HL-60 (cell line): ENCODE measurements around the gene ADAMTS13.

Source experiments
- DNase-seq, 2 experiments: peaks; one replicate each; pipeline ENCODE4 v3.0.0-alpha.2; 2010 to 2020; ENCODE audit warnings: low read depth in 1 of 2, low spot score in 1 of 2
- H3K27ac ChIP-seq: fragments of 250-450 bp; sonication (Bioruptor Pico); replicated peaks from 2 replicates; pipeline ENCODE4 v1.5.1; 2020; ENCODE audit warnings: mild to moderate bottlenecking, moderate library complexity
- H3K27me3 ChIP-seq: fragments of 250-450 bp; sonication (Bioruptor Pico); 2 replicates; pipeline ENCODE4 v1.5.1; 2021; ENCODE audit warnings: mild to moderate bottlenecking, moderate library complexity; ENCODE audit not compliant: insufficient read depth, poor library complexity, severe bottlenecking
- H3K4me3 ChIP-seq: replicated peaks from 2 replicates; pipeline ENCODE4 v1.5.1; 2011; ENCODE audit warnings: mild to moderate bottlenecking, control low read depth, low read length; ENCODE audit not compliant: insufficient read depth
- GABPA ChIP-seq: IDR thresholded peaks from 2 replicates; pipeline ENCODE4 v1.6.1; 2012; ENCODE audit warnings: low read depth
- POLR2AphosphoS5 ChIP-seq: IDR thresholded peaks from 2 replicates; pipeline ENCODE4 v1.6.1; 2012; ENCODE audit warnings: low read depth
- SPI1 ChIP-seq: IDR thresholded peaks from 2 replicates; pipeline ENCODE4 v1.6.1; 2012; ENCODE audit warnings: low read depth, mild to moderate bottlenecking, borderline replicate concordance
- TF ChIP-seq, protein P1 (sequence below): IDR thresholded peaks from one replicate; pipeline ENCODE4 v1.5.1; 2011; ENCODE audit warnings: low read length, control low read depth, inconsistent platforms; ENCODE audit not compliant: insufficient read depth
- TF ChIP-seq, protein P2 (sequence below): IDR thresholded peaks from 2 replicates; pipeline ENCODE4 v1.6.1; 2012; ENCODE audit warnings: low read depth; ENCODE audit not compliant: insufficient replicate concordance

Gene ADAMTS13

DNA sequence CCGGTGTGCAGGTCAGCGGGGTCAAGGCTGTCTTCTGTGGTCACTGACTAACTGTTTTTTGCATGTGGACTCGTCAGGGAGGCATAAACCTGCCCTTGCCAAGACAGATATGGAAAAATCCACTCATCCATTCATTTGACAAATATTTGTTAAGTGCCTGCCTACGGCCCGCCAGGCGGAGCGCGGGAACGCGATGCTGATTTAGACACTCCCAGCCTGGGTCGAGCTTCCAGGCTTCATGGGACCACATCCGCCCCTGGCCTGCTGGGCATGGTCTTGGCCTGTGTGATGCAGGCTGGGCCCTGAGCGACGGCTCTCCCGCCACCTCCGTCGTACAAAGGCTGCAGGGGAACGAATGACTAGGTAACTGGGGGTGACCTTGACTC lies 84.5 kb downstream of the ADAMTS13 start:
- no peak for DNase-seq
- Histone ChIP-seq H3K27me3 (peaks cover 13% of the 10 kb centered on the region), H3K4me3 (no peak overlapping the region), H3K27ac (no peak overlapping the region)
- TF ChIP-seq, protein P1, sequence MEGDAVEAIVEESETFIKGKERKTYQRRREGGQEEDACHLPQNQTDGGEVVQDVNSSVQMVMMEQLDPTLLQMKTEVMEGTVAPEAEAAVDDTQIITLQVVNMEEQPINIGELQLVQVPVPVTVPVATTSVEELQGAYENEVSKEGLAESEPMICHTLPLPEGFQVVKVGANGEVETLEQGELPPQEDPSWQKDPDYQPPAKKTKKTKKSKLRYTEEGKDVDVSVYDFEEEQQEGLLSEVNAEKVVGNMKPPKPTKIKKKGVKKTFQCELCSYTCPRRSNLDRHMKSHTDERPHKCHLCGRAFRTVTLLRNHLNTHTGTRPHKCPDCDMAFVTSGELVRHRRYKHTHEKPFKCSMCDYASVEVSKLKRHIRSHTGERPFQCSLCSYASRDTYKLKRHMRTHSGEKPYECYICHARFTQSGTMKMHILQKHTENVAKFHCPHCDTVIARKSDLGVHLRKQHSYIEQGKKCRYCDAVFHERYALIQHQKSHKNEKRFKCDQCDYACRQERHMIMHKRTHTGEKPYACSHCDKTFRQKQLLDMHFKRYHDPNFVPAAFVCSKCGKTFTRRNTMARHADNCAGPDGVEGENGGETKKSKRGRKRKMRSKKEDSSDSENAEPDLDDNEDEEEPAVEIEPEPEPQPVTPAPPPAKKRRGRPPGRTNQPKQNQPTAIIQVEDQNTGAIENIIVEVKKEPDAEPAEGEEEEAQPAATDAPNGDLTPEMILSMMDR: no peak
- TF ChIP-seq GABPA (no peak), SPI1 (no peak), POLR2AphosphoS5 (no peak)
- TF ChIP-seq, protein P2, sequence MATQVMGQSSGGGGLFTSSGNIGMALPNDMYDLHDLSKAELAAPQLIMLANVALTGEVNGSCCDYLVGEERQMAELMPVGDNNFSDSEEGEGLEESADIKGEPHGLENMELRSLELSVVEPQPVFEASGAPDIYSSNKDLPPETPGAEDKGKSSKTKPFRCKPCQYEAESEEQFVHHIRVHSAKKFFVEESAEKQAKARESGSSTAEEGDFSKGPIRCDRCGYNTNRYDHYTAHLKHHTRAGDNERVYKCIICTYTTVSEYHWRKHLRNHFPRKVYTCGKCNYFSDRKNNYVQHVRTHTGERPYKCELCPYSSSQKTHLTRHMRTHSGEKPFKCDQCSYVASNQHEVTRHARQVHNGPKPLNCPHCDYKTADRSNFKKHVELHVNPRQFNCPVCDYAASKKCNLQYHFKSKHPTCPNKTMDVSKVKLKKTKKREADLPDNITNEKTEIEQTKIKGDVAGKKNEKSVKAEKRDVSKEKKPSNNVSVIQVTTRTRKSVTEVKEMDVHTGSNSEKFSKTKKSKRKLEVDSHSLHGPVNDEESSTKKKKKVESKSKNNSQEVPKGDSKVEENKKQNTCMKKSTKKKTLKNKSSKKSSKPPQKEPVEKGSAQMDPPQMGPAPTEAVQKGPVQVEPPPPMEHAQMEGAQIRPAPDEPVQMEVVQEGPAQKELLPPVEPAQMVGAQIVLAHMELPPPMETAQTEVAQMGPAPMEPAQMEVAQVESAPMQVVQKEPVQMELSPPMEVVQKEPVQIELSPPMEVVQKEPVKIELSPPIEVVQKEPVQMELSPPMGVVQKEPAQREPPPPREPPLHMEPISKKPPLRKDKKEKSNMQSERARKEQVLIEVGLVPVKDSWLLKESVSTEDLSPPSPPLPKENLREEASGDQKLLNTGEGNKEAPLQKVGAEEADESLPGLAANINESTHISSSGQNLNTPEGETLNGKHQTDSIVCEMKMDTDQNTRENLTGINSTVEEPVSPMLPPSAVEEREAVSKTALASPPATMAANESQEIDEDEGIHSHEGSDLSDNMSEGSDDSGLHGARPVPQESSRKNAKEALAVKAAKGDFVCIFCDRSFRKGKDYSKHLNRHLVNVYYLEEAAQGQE: no peak

DNA sequence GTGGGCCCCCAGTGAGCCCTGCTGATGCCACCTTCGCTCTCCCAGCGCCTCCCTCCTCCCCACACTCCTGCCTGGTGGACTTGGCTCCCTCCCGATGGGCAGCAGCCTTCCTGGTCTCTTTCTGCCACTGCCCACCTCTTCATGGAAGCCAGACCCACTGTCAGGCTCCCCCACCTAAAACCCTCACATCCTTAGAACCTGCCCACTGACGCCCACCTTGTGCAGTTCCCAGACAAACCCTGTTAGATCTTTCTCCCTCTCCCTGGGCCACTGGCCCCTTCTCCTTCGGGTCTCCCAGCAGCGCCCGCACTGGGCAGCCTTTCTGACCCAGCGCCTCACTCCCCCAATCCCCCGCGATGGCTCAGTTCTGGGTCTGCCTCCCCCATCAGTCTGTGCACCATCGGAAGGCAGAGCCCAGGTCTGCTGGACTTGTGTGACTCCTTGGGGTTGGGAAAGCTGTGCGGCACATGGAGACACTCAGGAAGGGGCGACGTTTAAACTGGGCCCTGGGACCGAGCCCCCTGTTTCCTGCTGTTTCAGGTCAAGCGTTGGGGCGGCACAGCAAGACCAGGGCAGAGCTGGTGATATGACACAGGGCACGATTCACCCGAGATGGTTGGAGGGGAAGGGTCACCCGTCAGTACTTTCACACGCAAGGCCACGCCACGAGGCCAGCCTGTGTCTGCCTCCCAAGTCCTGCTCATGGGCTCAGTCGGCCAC lies 85.2 kb downstream of the ADAMTS13 start:
- TF ChIP-seq, protein P2: no peak
- TF ChIP-seq, protein P1: no peak
- TF ChIP-seq POLR2AphosphoS5: no peak
- TF ChIP-seq SPI1: no peak
- TF ChIP-seq GABPA: no peak
- no peak for DNase-seq
- no peak overlapping the region for H3K4me3 ChIP-seq
- no peak overlapping the region for H3K27ac ChIP-seq
- peaks cover 13% of the 10 kb centered on the region for H3K27me3 ChIP-seq

DNA sequence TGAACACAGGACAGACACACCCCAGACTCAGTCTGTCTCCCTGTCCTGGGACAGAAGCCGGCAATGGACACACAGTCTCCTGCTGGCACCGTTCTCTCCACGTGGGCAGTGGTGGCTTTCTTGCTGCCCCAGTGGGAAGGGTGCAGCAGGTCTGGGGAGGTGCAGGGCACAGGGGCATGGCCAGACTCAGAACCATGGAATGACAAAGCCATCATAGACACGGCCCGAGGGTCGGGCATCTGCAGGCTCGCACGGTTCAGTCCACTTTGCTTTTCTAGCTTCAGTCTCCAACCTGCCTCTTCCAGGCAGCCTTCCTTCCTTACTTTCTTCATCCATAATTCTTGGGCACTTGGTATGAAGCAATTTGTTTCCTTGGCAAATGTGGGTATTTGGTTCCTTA lies 85.9 kb downstream of the ADAMTS13 start:
- Histone ChIP-seq H3K27ac (no peak overlapping the region), H3K4me3 (no peak overlapping the region), H3K27me3 (peaks cover 13% of the 10 kb centered on the region)
- TF ChIP-seq GABPA: no peak
- TF ChIP-seq, protein P1: no peak
- TF ChIP-seq, protein P2: no peak
- no peak for TF ChIP-seq POLR2AphosphoS5
- TF ChIP-seq SPI1: no peak
- DNase-seq: no peak
